ENCODE measurements around the gene TMEM222.

Gene TMEM222

DNA sequence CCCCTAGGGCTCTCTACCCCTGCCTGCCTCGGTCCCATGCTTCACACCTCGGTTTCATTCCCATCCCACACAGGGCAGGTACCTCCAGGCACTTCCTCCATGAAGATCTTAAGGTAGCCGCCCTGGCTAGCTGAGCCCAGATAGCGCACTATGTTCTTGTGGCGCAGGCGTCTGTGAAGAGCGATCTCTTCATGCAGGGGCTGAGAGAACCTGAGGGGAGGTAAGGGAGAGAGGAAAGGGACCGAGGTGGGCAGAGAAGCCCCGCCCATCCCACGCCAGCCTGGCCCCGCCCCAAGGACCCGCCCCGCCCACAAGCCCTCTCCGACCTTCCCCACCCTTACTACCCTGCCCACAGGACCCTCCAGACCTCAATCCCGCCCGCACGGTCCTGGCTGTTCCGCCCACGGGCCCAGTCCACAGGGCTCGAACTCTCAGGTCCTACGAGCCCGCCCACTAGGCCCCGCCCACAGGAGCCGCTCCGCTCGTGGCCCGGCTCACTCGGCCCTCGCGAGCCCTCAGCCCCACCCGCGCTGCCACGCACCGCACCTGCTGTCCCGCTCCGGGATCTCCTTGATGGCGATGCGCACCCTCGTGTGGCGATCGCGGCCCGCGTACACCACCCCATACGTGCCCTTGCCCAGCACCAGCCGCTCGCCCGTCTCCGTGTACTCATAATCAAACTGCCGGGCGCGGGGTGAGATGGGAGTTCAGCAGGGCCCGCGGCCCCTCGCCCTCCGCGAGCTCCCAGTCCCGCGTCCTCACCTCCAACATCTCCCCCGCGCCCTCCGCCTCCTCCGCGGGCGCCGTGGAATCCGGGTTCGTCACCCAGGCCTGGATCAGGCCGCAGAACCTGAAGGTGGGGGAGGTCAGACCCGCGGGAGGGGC, 38.4 kb downstream of the TMEM222 start:
- DNase-seq = no peak

- DNase-seq = no peak
These were observed 39.1 kb downstream of the TMEM222 start for GRCh38 chr1:27361044-27361402.

DNA sequence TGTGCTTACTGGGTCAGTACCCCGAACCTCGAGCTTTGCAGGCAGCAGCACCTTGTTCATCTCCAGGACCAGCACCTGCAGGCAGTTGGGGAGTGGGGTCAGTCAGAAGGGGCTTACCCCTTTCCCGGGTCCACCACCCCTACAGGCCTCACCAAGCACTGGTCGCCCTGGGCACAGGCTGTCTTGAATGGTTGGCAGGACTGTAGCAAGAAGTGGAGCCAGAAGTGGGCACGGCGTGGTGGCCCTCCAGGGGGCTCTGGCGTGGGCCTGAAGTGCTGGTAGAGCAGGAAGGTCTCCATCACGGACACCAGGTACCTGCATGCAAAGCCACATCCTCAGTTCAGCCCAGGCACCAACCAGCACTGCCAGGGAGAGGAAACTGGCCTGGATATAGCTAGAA, 39.6 kb downstream of the TMEM222 start:
- DNase-seq = no peak

GRCh38 chr1:27363766-27364695, 42.1 kb downstream of the TMEM222 start:
- no peak for DNase-seq

GRCh38 chr1:27364696-27365371, 42.9 kb downstream of the TMEM222 start:
- DNase-seq = no peak

- DNase-seq = peak; percentile 43
These were observed 43.6 kb downstream of the TMEM222 start for GRCh38 chr1:27365372-27366112.

- peak; percentile 9 for DNase-seq
These were observed 44.1 kb downstream of the TMEM222 start for GRCh38 chr1:27366113-27366410.

DNA sequence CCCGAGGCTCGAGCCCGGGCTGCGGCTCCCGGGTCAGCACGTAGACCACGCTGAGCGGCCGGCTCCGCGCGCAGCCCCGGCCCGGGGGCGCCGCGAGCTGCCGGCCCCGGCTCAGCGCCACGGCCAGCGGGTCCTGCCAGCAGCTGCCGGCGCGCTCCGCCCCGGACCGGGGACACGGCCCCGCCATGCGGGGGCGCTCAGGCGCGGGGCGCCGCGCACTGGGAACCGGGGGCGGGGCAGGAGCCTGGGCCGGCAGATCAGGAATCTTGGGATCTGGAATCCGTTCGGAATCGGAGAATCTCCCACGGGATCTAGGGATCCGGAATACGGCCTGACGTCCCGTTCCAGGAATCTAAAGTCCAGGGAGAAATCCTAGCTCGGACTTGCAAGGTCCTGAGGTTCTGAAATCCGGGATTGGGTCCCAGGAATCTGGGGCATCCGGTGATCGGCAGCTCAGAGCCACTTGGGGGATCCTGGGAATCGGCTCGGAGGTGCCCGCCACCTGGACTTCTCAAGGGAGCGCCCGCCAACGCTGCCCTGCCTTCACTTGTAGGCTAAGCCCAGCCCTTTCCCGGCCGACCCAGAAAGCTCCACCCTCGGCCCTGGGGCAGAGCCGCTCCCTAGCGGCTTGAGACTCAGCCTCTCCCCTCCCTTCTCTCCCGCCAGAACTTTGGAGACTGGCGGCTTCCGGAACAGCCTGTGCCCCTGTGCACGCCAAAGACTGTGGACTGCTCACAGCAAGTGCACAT, 44.6 kb downstream of the TMEM222 start, which contains the start of gene MAP3K6:
Gene MAP3K6, minus strand, starts transcription at position 551 of the 749 bp plus-strand sequence. Its CDS starts 364 bp downstream, at position 187.
- DNase-seq = peak; percentile 16

DNA sequence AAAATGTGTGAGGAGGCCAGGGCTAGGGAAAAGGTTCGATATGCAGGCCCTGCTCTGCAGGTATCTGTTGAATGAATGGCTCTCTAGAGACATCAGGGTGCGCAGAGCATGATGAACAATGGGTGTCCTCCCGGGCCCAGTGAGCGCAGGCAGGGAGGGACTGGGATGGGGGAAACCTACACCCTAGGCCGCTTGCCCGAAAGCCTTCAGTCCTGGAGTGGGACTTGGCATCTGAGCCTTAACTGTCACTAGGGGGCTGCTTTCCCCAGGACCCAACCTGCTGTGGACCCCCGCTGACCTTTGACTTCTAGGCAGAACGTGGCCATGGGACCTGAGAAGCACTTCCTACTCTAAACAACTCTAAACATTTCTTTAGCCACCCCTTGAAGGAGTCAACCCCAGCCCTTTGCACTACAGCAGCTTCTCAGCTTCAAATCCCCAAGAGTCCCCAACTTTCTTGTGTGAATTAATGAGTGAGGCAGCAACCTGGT, 45.2 kb downstream of the TMEM222 start:
- no peak for DNase-seq

- peak; percentile 22 for DNase-seq
These were observed 47.1 kb downstream of the TMEM222 start for GRCh38 chr1:27368869-27369582.

DNA sequence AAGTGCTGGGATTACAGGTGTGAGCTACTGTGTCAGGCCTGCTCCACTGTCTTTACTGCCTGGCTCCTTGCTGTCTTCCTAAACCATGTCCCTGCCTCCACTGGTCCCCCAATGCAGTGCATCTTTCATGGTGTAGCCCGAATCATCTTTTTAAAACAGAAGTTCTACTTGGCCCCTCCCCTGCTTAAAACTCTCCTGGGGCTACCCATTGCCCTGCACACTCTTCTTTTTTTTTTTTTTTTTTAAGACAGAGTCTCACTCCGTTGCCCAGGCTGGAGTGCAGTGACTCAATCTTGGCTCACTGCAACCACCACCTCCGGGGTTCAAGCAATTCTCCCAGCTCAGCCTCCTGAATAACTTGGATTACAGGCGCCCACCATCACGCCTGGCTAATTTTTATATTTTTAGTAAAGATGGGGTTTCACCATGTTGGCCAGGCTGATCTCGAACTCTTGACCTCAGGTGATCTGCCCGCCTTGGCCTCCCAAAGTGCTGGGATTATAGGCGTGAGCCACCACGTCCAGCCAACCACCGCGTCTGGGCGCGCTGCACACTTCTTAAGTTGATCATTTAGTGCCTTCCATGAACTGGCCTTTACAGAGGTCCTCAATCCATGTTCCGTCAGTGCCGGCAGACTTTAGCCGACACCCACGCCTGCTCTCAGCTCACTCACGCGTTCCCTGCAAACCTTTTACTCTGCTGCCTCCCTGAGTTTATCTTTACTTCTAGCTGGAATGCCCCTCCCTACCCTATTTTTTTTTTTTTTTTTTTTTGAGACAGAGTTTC, 50.3 kb downstream of the TMEM222 start:
- DNase-seq = no peak

- DNase-seq = no peak
These were observed 51.1 kb downstream of the TMEM222 start for GRCh38 chr1:27372808-27373690.

GRCh38 chr1:27374362-27375086, 52.6 kb downstream of the TMEM222 start, which contains the start of gene FCN3:
FCN3 (minus strand) TSS chr1:27374824; CDS start chr1:27374818, 6 bp downstream.
- no peak for DNase-seq

GRCh38 chr1:27377760-27378495, 56.0 kb downstream of the TMEM222 start:
- DNase-seq = no peak

DNA sequence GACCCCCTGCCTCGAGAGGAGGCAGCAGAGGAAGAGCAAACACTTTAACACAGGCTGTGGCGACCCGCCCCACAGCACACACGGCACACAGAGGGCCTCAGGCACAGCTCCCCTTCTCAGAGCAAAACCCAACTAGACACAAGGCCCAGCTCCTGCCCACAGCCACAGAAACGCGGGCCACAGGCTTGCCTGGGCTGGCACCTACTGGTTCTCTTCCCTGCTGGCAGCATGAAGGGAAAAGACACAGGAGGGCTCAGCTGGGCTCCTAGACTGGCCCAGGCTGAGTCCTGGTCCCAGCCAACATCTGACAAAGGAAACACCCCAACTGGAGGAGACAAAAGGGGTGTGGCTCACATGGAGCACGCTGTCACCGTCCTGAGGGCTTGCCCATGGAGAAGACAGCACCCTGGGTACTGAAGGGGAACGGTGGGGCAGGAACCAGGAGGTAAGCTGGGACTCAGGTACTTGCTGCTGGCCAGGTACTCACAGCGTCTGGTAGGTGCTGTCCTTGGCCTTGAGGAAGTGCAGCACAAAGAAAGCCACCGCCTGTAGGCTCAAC, 57.7 kb downstream of the TMEM222 start:
- no peak for DNase-seq

DNA sequence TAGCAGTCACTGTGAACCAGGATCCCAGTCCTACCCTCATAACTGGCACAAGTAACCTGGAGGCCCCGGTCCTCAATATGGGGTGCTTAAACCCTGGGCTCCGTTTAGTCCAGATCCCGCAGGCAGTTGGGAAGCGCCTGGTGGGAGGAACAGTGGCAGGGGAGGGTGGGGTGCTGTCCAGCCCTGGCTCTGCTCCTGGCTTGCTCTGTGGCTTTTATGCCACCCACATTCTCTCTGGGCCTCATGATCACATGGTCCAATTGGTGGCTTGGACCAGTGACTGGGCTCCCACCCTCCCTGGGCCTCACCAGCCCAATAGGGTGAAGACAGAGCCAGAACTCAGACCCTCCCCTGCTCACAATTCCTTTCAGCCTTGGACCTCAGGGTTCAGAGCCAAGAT, 58.3 kb downstream of the TMEM222 start:
- no peak for DNase-seq

Data from KG1 (cell line).